H1 (cell line): ENCODE results near the gene CEND1. TPM values are rescaled to one million over a fixed set of nuclear protein-coding genes. Genes with fewer than 3 reads are reported as not detected.

Experiments used
- RBBP5 ChIP-seq: IDR thresholded peaks from 2 replicates; pipeline ENCODE4 v1.7.1; 2012; ENCODE audit warnings: low read depth, mild to moderate bottlenecking, inconsistent platforms, low read length, moderate library complexity, borderline replicate concordance
- RXRA ChIP-seq: IDR thresholded peaks from 2 replicates; pipeline ENCODE4 v1.6.1; 2011; ENCODE audit warnings: low read depth, mild to moderate bottlenecking, low read length, moderate library complexity; ENCODE audit not compliant: insufficient read depth
- polyA plus RNA-seq, 7 experiments: library from polyadenylated mRNA; depleted of rRNA in 3 of 7; stranded (reverse) in 5 of 7; unstranded in 2 of 7; fragments of >200 nt in 5 of 7; fragments of 200-250 nt in 2 of 7; gene quantifications; 1 replicate in 5 of 7; 2 replicates in 1 of 7; 4 replicates in 1 of 7; pipeline versions ENCODE4 v1.2.1 to v1.2.3, GENCODE V29; 2011 to 2013; ENCODE audit warnings: missing spikeins in 2 of 7, mixed read lengths in 2 of 7
- total RNA-seq: library from RNA; stranded (reverse); fragmentation: NEBNext Ultra II Directional; extraction: Animal tissue kit (Norgen Biotek cat#: 25700); gene quantifications from 2 replicates; pipeline ENCODE4 v1.2.1, GENCODE V29; 2021

The CEND1 gene
- total and polyA plus RNA-seq, 2 of the 8 experiments (the other 6 are each of a cell fraction or from before 2014, with no cell fraction given) = 0.82 to 5.0 TPM

DNA sequence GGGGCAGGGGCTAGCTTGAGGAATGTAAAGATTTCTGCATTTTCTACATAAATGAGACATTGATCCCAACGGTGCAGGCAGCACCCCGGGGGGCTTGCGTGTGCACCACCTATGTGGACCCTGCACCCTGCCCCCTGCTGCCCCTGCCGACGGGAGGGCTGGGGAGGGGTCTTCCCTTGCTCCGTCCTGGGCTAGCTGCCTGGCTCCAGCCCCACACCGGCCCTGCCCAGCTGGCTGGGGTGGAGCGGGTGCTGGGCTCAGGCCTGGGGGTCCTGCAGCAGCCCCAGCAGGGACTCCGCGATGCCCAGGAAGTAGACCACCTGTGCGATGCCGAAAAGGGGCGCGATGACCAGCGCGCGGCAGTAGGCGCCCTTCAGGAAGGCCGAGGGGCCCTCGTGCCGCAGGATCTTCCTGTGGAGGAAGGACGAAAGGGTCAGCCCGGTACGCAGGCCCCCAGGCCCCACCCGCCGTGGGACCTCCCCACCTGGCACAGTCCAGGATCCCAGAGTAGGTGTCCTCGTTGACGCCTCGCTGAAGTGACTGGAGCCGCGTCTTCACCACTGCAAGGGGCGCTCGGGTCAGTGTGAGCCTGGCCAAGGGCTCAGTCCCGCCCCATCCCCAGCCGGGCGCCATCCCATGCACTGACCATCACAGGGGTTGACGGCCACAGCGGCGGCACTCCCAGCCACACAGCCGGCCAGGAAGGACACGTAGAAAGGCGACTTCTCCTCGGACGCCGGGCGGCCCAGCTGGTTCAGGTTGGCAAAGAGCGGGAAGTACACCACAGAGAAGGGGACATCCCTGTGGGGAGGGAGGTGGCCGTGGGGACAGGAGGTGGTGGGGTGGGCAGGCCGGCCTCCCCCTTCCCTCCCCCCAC is 2.0 kb upstream of the CEND1 start (continued):
- TF ChIP-seq RBBP5 = no peak
- TF ChIP-seq RXRA = no peak
